Loucy (cell line): ENCODE measurements around the gene ASH1L.

Experiments used
- H2AFZ ChIP-seq: fragments of 200-600 bp; sonication (generic); 2 replicates; pipeline ENCODE4 v1.6.0; 2016; ENCODE audit warnings: antibody characterized with exemption, mild to moderate bottlenecking, low read length, moderate library complexity
- H3F3A ChIP-seq: fragments of 200-600 bp; 2 replicates; pipeline ENCODE4 v1.6.0; 2016; ENCODE audit warnings: antibody characterized with exemption, low read depth, mild to moderate bottlenecking
- H3K27me3 ChIP-seq: fragments of 200-600 bp; sonication (generic); 2 replicates; pipeline ENCODE4 v1.6.1; 2014; ENCODE audit warnings: low read length, mild to moderate bottlenecking; ENCODE audit not compliant: insufficient read depth, poor library complexity, severe bottlenecking
- H3K36me3 ChIP-seq: fragments of 200-600 bp; sonication (generic); 2 replicates; pipeline ENCODE4 v1.6.1; 2016; ENCODE audit warnings: low read length; ENCODE audit not compliant: insufficient read depth
- H3K4me1 ChIP-seq: fragments of 200-600 bp; sonication (generic); 2 replicates; pipeline ENCODE4 v1.5.1; 2014; ENCODE audit warnings: low read length, mild to moderate bottlenecking; ENCODE audit not compliant: insufficient read depth, poor library complexity, severe bottlenecking
- H3K4me2 ChIP-seq: fragments of 200-600 bp; sonication (generic); 2 replicates; pipeline ENCODE4 v1.6.0; 2014; ENCODE audit warnings: antibody characterized with exemption, low read length, low read depth, mild to moderate bottlenecking; ENCODE audit not compliant: poor library complexity, severe bottlenecking
- H3K4me3 ChIP-seq: fragments of 200-600 bp; sonication (generic); 2 replicates; pipeline ENCODE4 v1.5.1; 2014; ENCODE audit warnings: low read length, mild to moderate bottlenecking, mixed read lengths; ENCODE audit not compliant: poor library complexity, severe bottlenecking
- H3K79me2 ChIP-seq: fragments of 200-600 bp; sonication (generic); 2 replicates; pipeline ENCODE4 v1.6.1; 2014; ENCODE audit warnings: low read length; ENCODE audit not compliant: insufficient read depth
- H3K9ac ChIP-seq: fragments of 200-600 bp; sonication (generic); 2 replicates; pipeline ENCODE4 v1.6.0; 2014; ENCODE audit warnings: mild to moderate bottlenecking, low read depth, low read length, moderate library complexity; ENCODE audit not compliant: poor library complexity, severe bottlenecking
- H3K9me2 ChIP-seq: fragments of 200-600 bp; sonication (generic); replicated peaks from 2 replicates; pipeline ENCODE4 v1.6.1; 2016; ENCODE audit warnings: low read depth, low read length, mixed read lengths
- H3K9me3 ChIP-seq: fragments of 200-600 bp; sonication (generic); 2 replicates; pipeline ENCODE4 v1.6.1; 2014; ENCODE audit warnings: mild to moderate bottlenecking, antibody characterized with exemption, low read length, low read depth; ENCODE audit not compliant: insufficient read depth
- H4K20me1 ChIP-seq: fragments of 200-600 bp; sonication (generic); 2 replicates; pipeline ENCODE4 v1.6.0; 2014; ENCODE audit warnings: antibody characterized with exemption, low read length, mild to moderate bottlenecking; ENCODE audit not compliant: insufficient read depth, poor library complexity, severe bottlenecking
- CTCF ChIP-seq: fragments of 200-600 bp; sonication (generic); conservative IDR thresholded peaks from 2 replicates; pipeline ENCODE4 v1.5.1; 2014; ENCODE audit warnings: mild to moderate bottlenecking, antibody characterized with exemption, low read length
- EZH2phosphoT487 ChIP-seq: fragments of 200-600 bp; IDR thresholded peaks from 2 replicates; pipeline ENCODE4 v1.6.1; 2018; ENCODE audit warnings: antibody characterized with exemption, mild to moderate bottlenecking, moderate library complexity, borderline replicate concordance

ASH1L gene

GRCh38 chr1:155342842-155343241, 219.8 kb downstream of the ASH1L start:
- H3K9me3 ChIP-seq = no peaks in the 10 kb centered on the region

GRCh38 chr1:155339515-155340097, 223.0 kb downstream of the ASH1L start:
- TF ChIP-seq EZH2phosphoT487 = no peak
- TF ChIP-seq CTCF = no peak
- no peak overlapping the region for H3K4me2 ChIP-seq
- no peak overlapping the region for H3K4me3 ChIP-seq
- H3K4me1 ChIP-seq = no peaks in the 10 kb centered on the region
- H3K27me3 ChIP-seq = no peaks in the 10 kb centered on the region
- H3F3A ChIP-seq = no peaks in the 10 kb centered on the region
- no peaks in the 10 kb centered on the region for H3K9me2 ChIP-seq
- no peaks in the 10 kb centered on the region for H4K20me1 ChIP-seq
- no peak overlapping the region for H3K9ac ChIP-seq
- H3K36me3 ChIP-seq = peaks cover 76% of the 10 kb centered on the region
- H3K79me2 ChIP-seq = no peaks in the 10 kb centered on the region
- H3K9me3 ChIP-seq = no peaks in the 10 kb centered on the region
- H2AFZ ChIP-seq = no peak overlapping the region

More at GRCh38 chr1:155342842-155343241, 219.8 kb downstream of the ASH1L start:
- no peaks in the 10 kb centered on the region for H4K20me1 ChIP-seq
- H3K27me3 ChIP-seq = no peaks in the 10 kb centered on the region
- no peaks in the 10 kb centered on the region for H3F3A ChIP-seq
- H3K4me2 ChIP-seq = no peak overlapping the region
- H2AFZ ChIP-seq = no peak overlapping the region
- H3K4me1 ChIP-seq = no peaks in the 10 kb centered on the region
- no peaks in the 10 kb centered on the region for H3K79me2 ChIP-seq
- H3K36me3 ChIP-seq = peaks cover 77% of the 10 kb centered on the region
- no peaks in the 10 kb centered on the region for H3K9me2 ChIP-seq
- no peak overlapping the region for H3K9ac ChIP-seq
- H3K4me3 ChIP-seq = no peak overlapping the region
- TF ChIP-seq CTCF (no peak), EZH2phosphoT487 (no peak)

GRCh38 chr1:155334962-155335361, 227.6 kb downstream of the ASH1L start:
- H3K9me2 ChIP-seq = no peaks in the 10 kb centered on the region
- no peaks in the 10 kb centered on the region for H4K20me1 ChIP-seq
- H3K9me3 ChIP-seq = no peaks in the 10 kb centered on the region
- H3K36me3 ChIP-seq = peaks cover 51% of the 10 kb centered on the region
- no peaks in the 10 kb centered on the region for H3K27me3 ChIP-seq
- no peak overlapping the region for H2AFZ ChIP-seq
- no peak for TF ChIP-seq EZH2phosphoT487
- no peak for TF ChIP-seq CTCF
- no peak overlapping the region for H3K4me3 ChIP-seq
- H3K79me2 ChIP-seq = no peaks in the 10 kb centered on the region
- H3K9ac ChIP-seq = no peak overlapping the region
- no peaks in the 10 kb centered on the region for H3K4me1 ChIP-seq
- H3K4me2 ChIP-seq = no peak overlapping the region
- H3F3A ChIP-seq = no peaks in the 10 kb centered on the region
